ENCODE measurements around the gene SDK2.

Gene SDK2

GRCh38 chr17:73551144-73551543 lies 93.1 kb downstream of the SDK2 start:
- no peak for DNase-seq

GRCh38 chr17:73550556-73550955 lies 93.7 kb downstream of the SDK2 start:
- no peak for DNase-seq

GRCh38 chr17:73549841-73550430 lies 94.3 kb downstream of the SDK2 start:
- DNase-seq: no peak

GRCh38 chr17:73548620-73549311 lies 95.5 kb downstream of the SDK2 start:
- DNase-seq: no peak

GRCh38 chr17:73547790-73548189 lies 96.5 kb downstream of the SDK2 start:
- DNase-seq: no peak

- DNase-seq: peak; percentile 90
Measured at GRCh38 chr17:73546770-73547536, 97.3 kb downstream of the SDK2 start.

GRCh38 chr17:73546114-73546513 lies 98.1 kb downstream of the SDK2 start:
- DNase-seq: no peak

GRCh38 chr17:73545109-73546032 lies 98.9 kb downstream of the SDK2 start:
- no peak for DNase-seq

GRCh38 chr17:73544333-73544732 lies 99.9 kb downstream of the SDK2 start:
- DNase-seq: no peak

GRCh38 chr17:73542323-73542722 lies 101.9 kb downstream of the SDK2 start:
- no peak for DNase-seq

GRCh38 chr17:73541561-73541981 lies 102.7 kb downstream of the SDK2 start:
- DNase-seq: no peak

GRCh38 chr17:73541111-73541510 lies 103.1 kb downstream of the SDK2 start:
- DNase-seq: no peak

- no peak for DNase-seq
Measured at GRCh38 chr17:73539166-73539565, 105.1 kb downstream of the SDK2 start.

- no peak for DNase-seq
Measured at GRCh38 chr17:73538445-73538844, 105.8 kb downstream of the SDK2 start.

- DNase-seq: no peak
Measured at GRCh38 chr17:73536700-73537605, 107.3 kb downstream of the SDK2 start.

GRCh38 chr17:73535746-73536145 lies 108.5 kb downstream of the SDK2 start:
- DNase-seq: no peak

- DNase-seq: no peak
Measured at GRCh38 chr17:73534209-73534909, 109.9 kb downstream of the SDK2 start.

GRCh38 chr17:73533781-73534180 lies 110.5 kb downstream of the SDK2 start:
- no peak for DNase-seq

- no peak for DNase-seq
Measured at GRCh38 chr17:73533127-73533526, 111.1 kb downstream of the SDK2 start.

- no peak for DNase-seq
Measured at GRCh38 chr17:73532421-73532901, 111.8 kb downstream of the SDK2 start.

GRCh38 chr17:73531158-73531557 lies 113.1 kb downstream of the SDK2 start:
- DNase-seq: no peak
